GM18909 (cell line): ENCODE data around the gene TTC28.

Experiments
- ATAC-seq: cut with Tn5 transposase; IDR thresholded peaks from one replicate; pipeline ENCODE4 v1.9.1; 2021; ENCODE audit warnings: mild to moderate bottlenecking; ENCODE audit not compliant: unreplicated experiment, poor library complexity

The TTC28 gene

GRCh38 chr22:27991586-27992293, 687.9 kb downstream of the TTC28 start:
- no peak for ATAC-seq

GRCh38 chr22:27990879-27991278, 688.8 kb downstream of the TTC28 start:
- no peak for ATAC-seq

- no peak for ATAC-seq
These were observed 689.2 kb downstream of the TTC28 start for GRCh38 chr22:27990451-27990840.

- ATAC-seq, result no peak
These were observed 689.7 kb downstream of the TTC28 start for GRCh38 chr22:27989758-27990450.

GRCh38 chr22:27988704-27989103, 690.9 kb downstream of the TTC28 start:
- ATAC-seq, result no peak

- no peak for ATAC-seq
These were observed 692.1 kb downstream of the TTC28 start for GRCh38 chr22:27987557-27987956.

GRCh38 chr22:27986937-27987336, 692.7 kb downstream of the TTC28 start:
- no peak for ATAC-seq

GRCh38 chr22:27986459-27986858, 693.2 kb downstream of the TTC28 start:
- ATAC-seq, result no peak

- no peak for ATAC-seq
These were observed 694.0 kb downstream of the TTC28 start for GRCh38 chr22:27985323-27986275.

- ATAC-seq, result no peak
These were observed 694.9 kb downstream of the TTC28 start for GRCh38 chr22:27984723-27985122.

- no peak for ATAC-seq
These were observed 695.5 kb downstream of the TTC28 start for GRCh38 chr22:27984001-27984695.

- no peak for ATAC-seq
These were observed 696.3 kb downstream of the TTC28 start for GRCh38 chr22:27983361-27983791.

- no peak for ATAC-seq
These were observed 696.9 kb downstream of the TTC28 start for GRCh38 chr22:27982630-27983180.

GRCh38 chr22:27982106-27982505, 697.5 kb downstream of the TTC28 start:
- no peak for ATAC-seq

GRCh38 chr22:27980424-27981148, 699.1 kb downstream of the TTC28 start:
- no peak for ATAC-seq

GRCh38 chr22:27978802-27979201, 700.8 kb downstream of the TTC28 start:
- no peak for ATAC-seq

GRCh38 chr22:27978317-27978716, 701.3 kb downstream of the TTC28 start:
- ATAC-seq, result no peak

GRCh38 chr22:27976586-27976985, 703.1 kb downstream of the TTC28 start:
- no peak for ATAC-seq

- ATAC-seq, result no peak
These were observed 704.1 kb downstream of the TTC28 start for GRCh38 chr22:27975381-27976013.
